GM21723 (cell line): ENCODE results near the gene POLK.
"Not testable (repeated sequence)": the region's sequence is repeated elsewhere in the genome, so short reads cannot be mapped to it uniquely, and the experiment has no call there.

Experiments
- ATAC-seq: cut with Tn5 transposase; IDR thresholded peaks from one replicate; pipeline ENCODE4 v1.9.1; 2021; ENCODE audit warnings: mild to moderate bottlenecking, moderate library complexity; ENCODE audit not compliant: unreplicated experiment

Gene POLK

GRCh38 chr5:75603821-75604220, 92.1 kb downstream of the POLK start:
- ATAC-seq = no peak

- ATAC-seq = not testable (repeated sequence)
Observed at GRCh38 chr5:75607341-75607740, 95.7 kb downstream of the POLK start.

- no peak for ATAC-seq
Observed at GRCh38 chr5:75608870-75609269, 97.2 kb downstream of the POLK start.

- no peak for ATAC-seq
Observed at GRCh38 chr5:75610201-75610600, 98.5 kb downstream of the POLK start.

GRCh38 chr5:75610859-75611310, 99.2 kb downstream of the POLK start:
- ATAC-seq = not testable (repeated sequence)

- no peak for ATAC-seq
Observed at GRCh38 chr5:75611311-75612225, 99.9 kb downstream of the POLK start, which contains the start of gene ANKDD1B. Gene ANKDD1B, plus strand, starts transcription at chr5:75611453. Its CDS starts 182 bp downstream, at chr5:75611635.

- ATAC-seq = no peak
Observed at GRCh38 chr5:75612226-75612569, 100.5 kb downstream of the POLK start.

GRCh38 chr5:75612901-75613300, 101.2 kb downstream of the POLK start:
- ATAC-seq = no peak

GRCh38 chr5:75614176-75614575, 102.5 kb downstream of the POLK start:
- ATAC-seq = no peak

- no peak for ATAC-seq
Observed at GRCh38 chr5:75616371-75616881, 104.7 kb downstream of the POLK start.

- no peak for ATAC-seq
Observed at GRCh38 chr5:75616971-75617621, 105.4 kb downstream of the POLK start.

GRCh38 chr5:75617736-75618352, 106.2 kb downstream of the POLK start:
- no peak for ATAC-seq

GRCh38 chr5:75620184-75620959, 108.7 kb downstream of the POLK start:
- ATAC-seq = no peak

GRCh38 chr5:75622564-75622963, 110.9 kb downstream of the POLK start:
- no peak for ATAC-seq

- no peak for ATAC-seq
Observed at GRCh38 chr5:75623846-75624245, 112.2 kb downstream of the POLK start.

- no peak for ATAC-seq
Observed at GRCh38 chr5:75626959-75627358, 115.3 kb downstream of the POLK start.

- no peak for ATAC-seq
Observed at GRCh38 chr5:75627801-75628200, 116.1 kb downstream of the POLK start.

- ATAC-seq = no peak
Observed at GRCh38 chr5:75630875-75631274, 119.2 kb downstream of the POLK start.

- ATAC-seq = no peak
Observed at GRCh38 chr5:75632321-75632720, 120.6 kb downstream of the POLK start.

- no peak for ATAC-seq
Observed at GRCh38 chr5:75637949-75638348, 126.3 kb downstream of the POLK start.
